ENCODE results near the gene PTPN3. TPM values are rescaled to one million over a fixed set of nuclear protein-coding genes. Genes with fewer than 3 reads are reported as not detected.

PTPN3 gene
- total RNA-seq, 2 experiments from 2014 or later: 0.58 to 1.3 TPM

DNA sequence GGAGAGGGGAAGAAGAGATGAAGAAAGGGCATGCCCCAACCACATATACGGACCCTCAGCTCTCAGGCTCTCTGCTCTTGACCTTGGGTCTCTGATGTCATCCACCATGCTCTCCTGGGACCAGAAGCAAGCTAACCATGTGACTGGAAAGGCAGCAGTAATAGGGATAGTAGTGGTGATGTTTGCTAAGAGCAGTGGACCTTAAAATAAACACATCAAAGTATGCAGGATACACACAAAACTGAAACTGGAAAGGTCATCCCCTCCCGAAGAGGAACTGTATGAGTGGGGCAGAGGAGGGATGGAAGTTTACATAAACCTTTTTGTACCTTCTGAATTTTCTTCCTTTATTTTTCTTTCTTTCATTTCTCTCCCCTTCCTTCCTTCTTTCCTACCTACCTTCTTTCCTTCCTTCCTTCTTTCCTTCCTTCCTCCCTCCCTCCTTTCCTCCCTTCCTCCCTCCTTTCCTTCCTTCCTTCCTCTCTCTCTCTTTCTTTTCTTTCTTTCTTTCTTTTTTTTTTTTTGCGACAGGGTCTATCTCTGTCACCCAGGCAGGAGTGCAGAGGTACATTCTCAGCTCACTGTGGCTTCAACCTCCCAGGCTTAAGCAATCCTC is 8.1 kb upstream of the PTPN3 start:
- Mint-ChIP-seq H3K27ac (no peak overlapping the region), H3K9me3 (no peaks in the 10 kb centered on the region), H3K4me3 (no peak overlapping the region), H3K27me3 (peaks cover 12% of the 10 kb centered on the region), H3K36me3 (ENCODE audit: low read depth) (no peaks in the 10 kb centered on the region), H3K4me1 (ENCODE audit: low read depth) (no peaks in the 10 kb centered on the region)
- CTCF ChIA-PET: no interaction called here
- ATAC-seq: no peak
- POLR2A ChIA-PET: no interaction called here
- intact Hi-C loops (cut with micrococcal nuclease): no loop called here
- TF ChIP-seq, protein P1, sequence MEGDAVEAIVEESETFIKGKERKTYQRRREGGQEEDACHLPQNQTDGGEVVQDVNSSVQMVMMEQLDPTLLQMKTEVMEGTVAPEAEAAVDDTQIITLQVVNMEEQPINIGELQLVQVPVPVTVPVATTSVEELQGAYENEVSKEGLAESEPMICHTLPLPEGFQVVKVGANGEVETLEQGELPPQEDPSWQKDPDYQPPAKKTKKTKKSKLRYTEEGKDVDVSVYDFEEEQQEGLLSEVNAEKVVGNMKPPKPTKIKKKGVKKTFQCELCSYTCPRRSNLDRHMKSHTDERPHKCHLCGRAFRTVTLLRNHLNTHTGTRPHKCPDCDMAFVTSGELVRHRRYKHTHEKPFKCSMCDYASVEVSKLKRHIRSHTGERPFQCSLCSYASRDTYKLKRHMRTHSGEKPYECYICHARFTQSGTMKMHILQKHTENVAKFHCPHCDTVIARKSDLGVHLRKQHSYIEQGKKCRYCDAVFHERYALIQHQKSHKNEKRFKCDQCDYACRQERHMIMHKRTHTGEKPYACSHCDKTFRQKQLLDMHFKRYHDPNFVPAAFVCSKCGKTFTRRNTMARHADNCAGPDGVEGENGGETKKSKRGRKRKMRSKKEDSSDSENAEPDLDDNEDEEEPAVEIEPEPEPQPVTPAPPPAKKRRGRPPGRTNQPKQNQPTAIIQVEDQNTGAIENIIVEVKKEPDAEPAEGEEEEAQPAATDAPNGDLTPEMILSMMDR (IDR thresholded peaks at IDR 0.05): no peak
- DNase-seq: no peak

DNA sequence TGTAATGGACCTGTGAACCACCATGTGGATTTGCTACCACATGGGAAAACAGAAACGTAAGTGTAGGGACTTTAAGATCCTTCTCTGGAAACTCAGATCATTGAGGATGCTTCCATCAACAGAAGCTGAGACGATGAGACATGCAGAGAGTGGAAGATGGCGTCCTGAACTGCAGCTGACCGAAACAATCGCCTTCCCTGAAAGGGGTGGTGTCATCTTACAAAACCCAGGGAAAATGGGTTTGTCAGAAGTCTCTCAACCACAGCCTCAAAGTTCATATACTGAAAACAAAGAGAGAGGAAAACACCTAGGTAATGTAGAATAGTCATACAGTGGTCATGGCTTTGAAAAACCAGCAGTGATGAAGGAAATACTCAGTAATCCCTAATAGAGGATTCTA is 6.6 kb upstream of the PTPN3 start:
- ATAC-seq (no peak), DNase-seq (no peak)
- Mint-ChIP-seq H3K36me3 (ENCODE audit: low read depth) (no peaks in the 10 kb centered on the region), H3K27ac (no peak overlapping the region), H3K4me3 (no peak overlapping the region), H3K27me3 (peaks cover 23% of the 10 kb centered on the region), H3K9me3 (no peaks in the 10 kb centered on the region), H3K4me1 (ENCODE audit: low read depth) (no peaks in the 10 kb centered on the region)
- intact Hi-C loops (cut with micrococcal nuclease): no loop called here
- CTCF ChIA-PET: no interaction called here
- TF ChIP-seq, protein P1 (IDR thresholded peaks at IDR 0.05): no peak
- POLR2A ChIA-PET: no interaction called here

DNA sequence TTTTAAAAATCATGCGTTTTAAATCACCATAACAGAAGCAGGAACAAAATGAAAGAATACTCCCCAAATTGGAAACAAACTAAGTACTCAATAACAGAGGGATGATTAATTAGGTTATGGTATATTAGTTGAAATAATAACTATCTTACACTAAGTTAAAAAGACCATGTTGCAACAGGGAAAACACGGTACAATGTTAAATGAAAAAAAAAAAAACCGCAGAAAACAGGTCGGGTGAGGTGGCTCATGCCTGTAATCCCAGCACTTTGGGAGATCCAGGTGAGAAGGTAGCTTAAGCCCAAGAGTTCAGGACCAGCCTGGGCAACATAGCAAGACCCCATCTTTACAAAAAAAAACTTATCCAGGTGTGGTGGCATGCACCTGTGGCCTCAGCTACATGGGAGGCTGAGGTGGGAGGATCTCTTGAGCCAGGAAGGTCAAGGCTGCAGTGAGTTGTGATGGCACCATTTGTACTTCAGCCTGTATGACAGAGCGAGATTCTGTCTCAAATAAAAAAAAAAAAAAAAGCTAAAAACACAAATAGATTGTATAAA is 2.4 kb upstream of the PTPN3 start:
- ATAC-seq (no peak), DNase-seq (no peak)
- Mint-ChIP-seq H3K36me3 (ENCODE audit: low read depth) (no peaks in the 10 kb centered on the region), H3K27me3 (peaks cover 42% of the 10 kb centered on the region), H3K4me3 (no peak overlapping the region), H3K4me1 (ENCODE audit: low read depth) (peaks cover 4% of the 10 kb centered on the region), H3K27ac (no peak overlapping the region), H3K9me3 (no peaks in the 10 kb centered on the region)
- POLR2A ChIA-PET: no interaction called here
- CTCF ChIA-PET: interaction anchor here (1.5 kb wide), 1 partner anchor 60 kb away, joined by 7 read pairs; no protein-coding TSS in a partner anchor
- TF ChIP-seq, protein P1 (IDR thresholded peaks at IDR 0.05): no peak
- intact Hi-C loops (cut with micrococcal nuclease): no loop called here

DNA sequence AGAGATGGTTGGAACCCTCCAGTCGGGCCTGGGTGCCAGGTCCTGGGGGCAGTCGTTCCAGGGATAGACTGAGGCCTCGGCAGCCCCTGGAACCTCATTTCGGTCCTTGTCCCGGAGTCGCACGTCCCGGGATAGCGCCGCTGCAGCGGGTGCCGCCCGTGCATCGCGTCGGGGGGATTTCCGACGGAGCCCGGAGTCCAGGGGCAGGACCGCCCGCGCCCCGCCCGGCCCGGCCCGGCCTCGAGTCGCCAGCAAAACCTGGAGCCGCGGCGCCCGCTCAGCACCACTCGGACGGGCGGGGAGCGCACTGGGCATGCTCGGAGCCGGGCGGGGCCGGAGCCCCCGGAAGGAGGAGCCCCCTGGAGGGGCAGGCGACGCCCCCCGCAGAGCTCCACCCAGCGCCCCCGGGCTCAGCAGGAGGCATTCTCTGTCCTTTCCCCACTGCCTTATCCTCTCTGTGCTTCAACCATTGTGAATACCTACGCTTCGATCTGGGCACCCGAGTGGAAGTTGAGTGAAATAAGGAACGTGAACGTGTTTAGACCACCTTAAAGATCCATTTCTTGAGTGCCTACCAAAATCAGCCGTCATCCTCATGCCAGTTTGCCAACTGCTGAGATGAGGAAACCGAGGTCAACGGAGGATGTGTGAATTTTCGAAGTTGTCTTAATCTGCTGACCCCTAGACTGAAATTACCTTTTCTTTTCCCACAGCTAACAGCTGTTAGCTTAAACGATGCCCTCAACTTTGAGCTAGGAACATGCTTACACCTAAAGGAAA is 1.7 kb upstream of the PTPN3 start:
- CTCF ChIA-PET: no interaction called here
- H3K36me3 Mint-ChIP-seq (ENCODE audit: low read depth): no peaks in the 10 kb centered on the region

More for the DNA sequence above, 1.7 kb upstream of the PTPN3 start:
- Mint-ChIP-seq H3K9me3 (no peaks in the 10 kb centered on the region), H3K27ac (no peak overlapping the region), H3K4me3 (no peak overlapping the region), H3K4me1 (ENCODE audit: low read depth) (peaks cover 4% of the 10 kb centered on the region), H3K27me3 (peaks cover 42% of the 10 kb centered on the region)
- DNase-seq (no peak), ATAC-seq (no peak)
- POLR2A ChIA-PET: no interaction called here
- intact Hi-C loops (cut with micrococcal nuclease): no loop called here
- TF ChIP-seq, protein P1 (IDR thresholded peaks at IDR 0.05): no peak
